ENCODE measurements around the gene ALG9. TPM values are rescaled to one million over a fixed set of nuclear protein-coding genes. Genes with fewer than 3 reads are reported as not detected.

ALG9 gene
- total RNA-seq, 1 experiment from 2014 or later: 27.8 TPM

- Histone ChIP-seq H3K4me2 (no peak overlapping the region), H3K4me1 (replicated peaks; ENCODE audit: insufficient read depth) (peaks cover 1% of the 10 kb centered on the region), H3K9me2 (ENCODE audit: insufficient read depth) (no peaks in the 10 kb centered on the region), H3K27ac (no peak overlapping the region), H3K36me3 (ENCODE audit: low read depth) (no peaks in the 10 kb centered on the region), H3K4me3 (no peak overlapping the region), H3K79me2 (ENCODE audit: low read depth) (no peaks in the 10 kb centered on the region), H4K20me1 (ENCODE audit: insufficient read depth) (no peaks in the 10 kb centered on the region), H3K27me3 (ENCODE audit: insufficient read depth, low read depth) (no peaks in the 10 kb centered on the region), H3K9me3 (ENCODE audit: insufficient read depth, low read depth) (no peaks in the 10 kb centered on the region), H2AFZ (no peak overlapping the region), H3F3A (ENCODE audit: insufficient read depth, low read depth) (no peaks in the 10 kb centered on the region)
- POLR2A ChIA-PET (ENCODE audit: unreplicated experiment): no interaction called here
- BruUV-seq (replicated peaks): no TSS peak
- intact Hi-C loops (cut with micrococcal nuclease; ENCODE audit: unreplicated experiment): no loop called here
- CTCF ChIA-PET: no interaction called here
- no peak for DNase-seq
- TF ChIP-seq EZH2 (IDR thresholded peaks at IDR 0.05; ENCODE audit: low read depth): no peak
- TF ChIP-seq CTCF (conservative IDR thresholded peaks at IDR 0.05): no peak
Measured at GRCh38 chr11:111807076-111807475, 64.3 kb downstream of the ALG9 start.

GRCh38 chr11:111801135-111801534 is 70.2 kb downstream of the ALG9 start:
- DNase-seq: no peak
- intact Hi-C loops (cut with micrococcal nuclease; ENCODE audit: unreplicated experiment): no loop called here
- peaks cover 14% of the 10 kb centered on the region for H3F3A ChIP-seq (ENCODE audit: insufficient read depth, low read depth)

GRCh38 chr11:111798279-111798678 is 73.1 kb downstream of the ALG9 start:
- Histone ChIP-seq H3K9me2 (ENCODE audit: insufficient read depth) (no peaks in the 10 kb centered on the region), H2AFZ (no peak overlapping the region), H3K27ac (no peak overlapping the region), H3K4me3 (no peak overlapping the region), H3K4me2 (no peak overlapping the region), H3K27me3 (ENCODE audit: insufficient read depth, low read depth) (no peaks in the 10 kb centered on the region), H3K36me3 (ENCODE audit: low read depth) (peaks cover 9% of the 10 kb centered on the region), H4K20me1 (ENCODE audit: insufficient read depth) (no peaks in the 10 kb centered on the region), H3F3A (ENCODE audit: insufficient read depth, low read depth) (peaks cover 14% of the 10 kb centered on the region), H3K4me1 (replicated peaks; ENCODE audit: insufficient read depth) (peaks cover 28% of the 10 kb centered on the region), H3K9me3 (ENCODE audit: insufficient read depth, low read depth) (no peaks in the 10 kb centered on the region; the same call in 1 of the 2 replicates), H3K79me2 (ENCODE audit: low read depth) (no peaks in the 10 kb centered on the region)
- TF ChIP-seq CTCF (conservative IDR thresholded peaks at IDR 0.05): no peak
- intact Hi-C loops (cut with micrococcal nuclease; ENCODE audit: unreplicated experiment): no loop called here
- no TSS peak for BruUV-seq (replicated peaks)
- no peak for DNase-seq
- POLR2A ChIA-PET (ENCODE audit: unreplicated experiment): no interaction called here
- CTCF ChIA-PET: no interaction called here

More at GRCh38 chr11:111801135-111801534, 70.2 kb downstream of the ALG9 start:
- H3K9me3 ChIP-seq (ENCODE audit: insufficient read depth, low read depth): no peaks in the 10 kb centered on the region; the same call in 1 of the 2 replicates
- no peaks in the 10 kb centered on the region for H3K79me2 ChIP-seq (ENCODE audit: low read depth)
- peak overlapping the region; percentile 47 for H3K27ac ChIP-seq
- H3K4me1 ChIP-seq (replicated peaks; ENCODE audit: insufficient read depth): peaks cover 28% of the 10 kb centered on the region
- peaks cover 9% of the 10 kb centered on the region for H3K36me3 ChIP-seq (ENCODE audit: low read depth)
- no peaks in the 10 kb centered on the region for H3K9me2 ChIP-seq (ENCODE audit: insufficient read depth)
- CTCF ChIA-PET: no interaction called here
- no peak overlapping the region for H3K4me3 ChIP-seq
- H3K27me3 ChIP-seq (ENCODE audit: insufficient read depth, low read depth): no peaks in the 10 kb centered on the region
- TF ChIP-seq EZH2 (IDR thresholded peaks at IDR 0.05; ENCODE audit: low read depth) (no peak), CTCF (conservative IDR thresholded peaks at IDR 0.05) (no peak)
- no TSS peak for BruUV-seq (replicated peaks)
- no peak overlapping the region for H2AFZ ChIP-seq
- H4K20me1 ChIP-seq (ENCODE audit: insufficient read depth): no peaks in the 10 kb centered on the region
- POLR2A ChIA-PET (ENCODE audit: unreplicated experiment): no interaction called here
- peak overlapping the region; percentile 41 for H3K4me2 ChIP-seq
